ENCODE results near the gene SPG21.

SPG21 gene

GRCh38 chr15:64931381-64931780, 58.3 kb downstream of the SPG21 start:
- no peak for DNase-seq

GRCh38 chr15:64930778-64931371, 58.8 kb downstream of the SPG21 start:
- no peak for DNase-seq

- no peak for DNase-seq
These were observed 59.6 kb downstream of the SPG21 start for GRCh38 chr15:64930019-64930652.

- DNase-seq = no peak
These were observed 61.0 kb downstream of the SPG21 start for GRCh38 chr15:64928626-64929220.

- DNase-seq = no peak
These were observed 63.1 kb downstream of the SPG21 start for GRCh38 chr15:64926661-64927060.

GRCh38 chr15:64925335-64926330, 64.1 kb downstream of the SPG21 start:
- DNase-seq = no peak

GRCh38 chr15:64923546-64923945, 66.2 kb downstream of the SPG21 start:
- no peak for DNase-seq

- DNase-seq = no peak
These were observed 68.0 kb downstream of the SPG21 start for GRCh38 chr15:64921711-64922110.

GRCh38 chr15:64919721-64920120, 70.0 kb downstream of the SPG21 start:
- DNase-seq = no peak

- no peak for DNase-seq
These were observed 72.5 kb downstream of the SPG21 start for GRCh38 chr15:64917211-64917610.

GRCh38 chr15:64916365-64916764, 73.3 kb downstream of the SPG21 start:
- DNase-seq = peak; percentile 9

- DNase-seq = peak; percentile 44
These were observed 74.0 kb downstream of the SPG21 start for GRCh38 chr15:64915518-64916227.
